Measurements from ENCODE around the gene CFAP74. TPM values are rescaled to one million over a fixed set of nuclear protein-coding genes. Genes with fewer than 3 reads are reported as not detected.

Gene CFAP74
- total and polyA plus RNA-seq, 12 donors = 0.03 TPM; not detected in 11

GRCh38 chr1:1990222-1990621 is 13.4 kb downstream of the CFAP74 start:
- Histone ChIP-seq H3K9me3 (no peaks in the 10 kb centered on the region), H3K27me3 (peaks cover 0 to 34% (median 23%) of the 10 kb centered on the region in 7 donors), H3K27ac (peak overlapping the region in 9 of 10 donors; percentile 24 to 87 (median 72)), H3K4me1 (peaks cover 0 to 25% (median 12%) of the 10 kb centered on the region in 9 donors), H3K36me3 (no peaks in the 10 kb centered on the region), H3K4me3 (no peak overlapping the region)
- TF ChIP-seq CTCF (IDR thresholded peaks at IDR 0.05) = no peak
- peak in 1 of 2 donors; percentile 59 for DNase-seq
- WGBS, 2 donors = 29 to 32% methylated on average over 10 of the region's 10 CpGs
- intact Hi-C loops (cut with DNase I) = no loop called here
- peak in 7 of 8 donors; percentile 26 to 85 (median 78) for ATAC-seq

- WGBS, 2 donors = 50 to 55% methylated on average over 9 of the region's 9 CpGs
- peaks cover 0 to 36% (median 23%) of the 10 kb centered on the region in 7 donors for H3K27me3 ChIP-seq
- H3K27ac ChIP-seq = peak overlapping the region in 9 of 10 donors; percentile 24 to 87 (median 72)
Observed at GRCh38 chr1:1989789-1990188, 13.8 kb downstream of the CFAP74 start.

GRCh38 chr1:1989102-1989542 is 14.5 kb downstream of the CFAP74 start:
- ATAC-seq = peak in 7 of 8 donors; percentile 40 to 85 (median 61)

More at GRCh38 chr1:1989789-1990188, 13.8 kb downstream of the CFAP74 start:
- no peak for TF ChIP-seq CTCF (IDR thresholded peaks at IDR 0.05)
- peak in 7 of 8 donors; percentile 47 to 81 (median 64) for ATAC-seq
- Histone ChIP-seq H3K36me3 (no peaks in the 10 kb centered on the region), H3K4me3 (no peak overlapping the region), H3K4me1 (peaks cover 0 to 25% (median 12%) of the 10 kb centered on the region in 9 donors), H3K9me3 (no peaks in the 10 kb centered on the region)
- peak in 1 of 2 donors; percentile 37 for DNase-seq
- intact Hi-C loops (cut with DNase I) = no loop called here

More at GRCh38 chr1:1989102-1989542, 14.5 kb downstream of the CFAP74 start:
- peak overlapping the region in 9 of 10 donors; percentile 24 to 87 (median 72) for H3K27ac ChIP-seq
- H3K4me1 ChIP-seq = peaks cover 0 to 25% (median 12%) of the 10 kb centered on the region in 9 donors
- WGBS, 2 donors = 29 to 45% methylated on average over 22 of the region's 22 CpGs
- no peak overlapping the region for H3K4me3 ChIP-seq
- intact Hi-C loops (cut with DNase I) = no loop called here
- DNase-seq = peak; percentile 47 to 63
- TF ChIP-seq CTCF (IDR thresholded peaks at IDR 0.05) = no peak
- peaks cover 0 to 36% (median 23%) of the 10 kb centered on the region in 7 donors for H3K27me3 ChIP-seq
- H3K9me3 ChIP-seq = no peaks in the 10 kb centered on the region
- no peaks in the 10 kb centered on the region for H3K36me3 ChIP-seq
